ENCODE results near the gene PTDSS2.
"Not testable (repeated sequence)": the region's sequence is repeated elsewhere in the genome, so short reads cannot be mapped to it uniquely, and the experiment has no call there.

The PTDSS2 gene

GRCh38 chr11:413120-414081 lies 36.7 kb upstream of the PTDSS2 start:
- DNase-seq (ENCODE audit: low spot score), result no peak

- no peak for DNase-seq (ENCODE audit: low spot score)
Measured at GRCh38 chr11:414318-414857, 35.7 kb upstream of the PTDSS2 start.

DNA sequence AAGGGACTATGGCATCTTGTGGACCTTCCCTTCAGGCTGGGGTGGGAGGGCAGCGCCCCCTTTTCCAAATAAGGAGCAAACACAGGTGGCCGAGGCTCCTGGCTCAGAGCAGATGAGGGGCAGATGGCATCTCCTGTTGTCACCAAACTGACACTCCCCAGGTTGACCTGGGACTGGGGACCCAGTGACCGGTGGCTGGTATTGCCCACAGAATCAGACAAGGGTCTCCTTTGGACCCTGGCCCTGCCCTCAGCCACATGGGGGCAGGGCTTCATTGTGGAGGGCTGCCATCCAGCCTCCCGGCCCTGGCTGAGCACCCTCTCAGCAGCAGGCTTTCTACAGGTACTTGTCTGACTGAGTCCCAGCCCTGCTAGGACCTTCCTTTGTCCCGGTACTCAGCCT lies 34.4 kb upstream of the PTDSS2 start:
- DNase-seq (ENCODE audit: low spot score), result no peak

GRCh38 chr11:416051-416756 lies 33.9 kb upstream of the PTDSS2 start:
- no peak for DNase-seq (ENCODE audit: low spot score)

DNA sequence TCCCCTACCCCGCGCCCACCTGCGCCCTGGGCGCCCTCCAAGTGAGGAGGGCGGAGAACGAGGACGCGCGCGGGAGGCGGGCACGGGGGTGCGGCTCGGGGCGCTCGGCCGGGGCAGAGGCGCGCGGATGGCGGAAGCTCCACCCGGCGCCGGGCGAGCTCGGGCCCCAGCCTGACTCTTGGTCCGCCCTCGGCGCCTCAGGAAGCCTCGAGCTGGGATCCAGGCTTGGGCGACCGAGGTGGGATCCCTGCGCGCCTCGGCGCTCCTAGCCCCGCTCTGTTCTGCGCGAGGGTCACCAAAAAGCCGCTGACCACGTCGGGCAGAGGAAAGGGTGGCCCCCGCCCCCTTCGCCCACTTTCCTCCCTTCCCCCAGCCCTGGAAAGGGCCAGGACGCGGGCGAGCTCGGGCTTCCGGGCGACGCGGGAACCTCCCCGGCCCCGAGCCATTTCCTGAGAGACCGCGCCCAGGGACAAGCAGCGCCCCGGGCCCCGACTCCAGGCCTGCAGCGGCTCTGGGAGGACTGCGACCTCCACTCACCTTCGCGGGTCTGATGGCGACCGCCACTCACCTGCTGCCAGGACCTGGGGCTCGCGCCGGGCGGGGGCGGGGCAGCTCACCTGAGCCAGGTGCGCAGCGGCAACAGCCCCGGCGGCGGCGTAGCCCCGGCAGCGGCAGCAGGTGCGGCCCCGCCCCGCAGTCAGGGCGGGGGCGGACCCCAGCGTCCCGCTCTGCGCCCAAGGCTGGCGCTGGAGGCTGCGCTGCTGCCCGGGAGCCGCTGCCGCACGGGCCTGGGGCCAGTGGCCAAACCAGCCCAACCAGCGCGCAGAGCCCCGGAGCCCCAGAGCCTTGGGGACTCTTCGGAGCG lies 33.1 kb upstream of the PTDSS2 start:
- DNase-seq (ENCODE audit: low spot score), result peak; percentile 68

- DNase-seq (ENCODE audit: low spot score), result no peak
Measured at GRCh38 chr11:417652-418342, 32.3 kb upstream of the PTDSS2 start.

- DNase-seq (ENCODE audit: low spot score), result no peak
Measured at GRCh38 chr11:418343-419247, 31.5 kb upstream of the PTDSS2 start.

DNA sequence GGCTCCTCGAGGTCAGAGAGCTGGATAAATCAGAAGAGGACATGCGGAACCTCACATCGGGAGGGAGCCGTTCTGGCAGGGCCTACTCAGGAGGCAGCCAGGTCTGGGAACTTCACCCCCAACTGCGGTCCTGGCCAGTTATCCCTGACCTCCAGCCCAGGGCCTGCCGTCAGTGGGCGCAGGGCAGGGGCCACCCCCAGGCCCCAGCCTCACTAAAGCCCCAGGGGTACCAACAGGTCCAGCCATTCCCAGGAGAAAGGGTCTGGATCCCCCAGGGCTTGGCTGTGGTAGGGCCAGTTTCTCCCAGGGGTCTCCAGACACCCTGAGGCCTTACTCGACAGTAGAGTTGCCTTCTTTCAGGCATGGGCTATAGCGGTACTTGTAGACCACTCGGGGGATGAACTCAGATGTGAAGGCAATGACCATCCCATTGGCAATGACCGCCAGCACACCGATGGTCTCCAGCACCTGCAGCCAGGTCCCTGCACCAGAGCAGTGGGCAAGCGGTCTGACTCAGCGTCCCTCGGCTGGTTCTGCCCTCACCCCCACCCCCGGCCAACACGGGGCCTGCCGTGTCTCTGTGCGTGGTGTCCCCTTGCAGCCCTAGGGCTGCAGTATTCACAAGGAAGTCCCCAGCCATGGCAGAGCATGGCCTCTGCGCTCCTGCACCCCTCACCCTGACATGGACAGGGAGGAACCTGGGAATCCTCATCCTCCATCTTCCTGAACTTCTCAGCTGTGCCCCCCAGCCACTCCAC lies 30.7 kb upstream of the PTDSS2 start:
- DNase-seq (ENCODE audit: low spot score), result no peak

DNA sequence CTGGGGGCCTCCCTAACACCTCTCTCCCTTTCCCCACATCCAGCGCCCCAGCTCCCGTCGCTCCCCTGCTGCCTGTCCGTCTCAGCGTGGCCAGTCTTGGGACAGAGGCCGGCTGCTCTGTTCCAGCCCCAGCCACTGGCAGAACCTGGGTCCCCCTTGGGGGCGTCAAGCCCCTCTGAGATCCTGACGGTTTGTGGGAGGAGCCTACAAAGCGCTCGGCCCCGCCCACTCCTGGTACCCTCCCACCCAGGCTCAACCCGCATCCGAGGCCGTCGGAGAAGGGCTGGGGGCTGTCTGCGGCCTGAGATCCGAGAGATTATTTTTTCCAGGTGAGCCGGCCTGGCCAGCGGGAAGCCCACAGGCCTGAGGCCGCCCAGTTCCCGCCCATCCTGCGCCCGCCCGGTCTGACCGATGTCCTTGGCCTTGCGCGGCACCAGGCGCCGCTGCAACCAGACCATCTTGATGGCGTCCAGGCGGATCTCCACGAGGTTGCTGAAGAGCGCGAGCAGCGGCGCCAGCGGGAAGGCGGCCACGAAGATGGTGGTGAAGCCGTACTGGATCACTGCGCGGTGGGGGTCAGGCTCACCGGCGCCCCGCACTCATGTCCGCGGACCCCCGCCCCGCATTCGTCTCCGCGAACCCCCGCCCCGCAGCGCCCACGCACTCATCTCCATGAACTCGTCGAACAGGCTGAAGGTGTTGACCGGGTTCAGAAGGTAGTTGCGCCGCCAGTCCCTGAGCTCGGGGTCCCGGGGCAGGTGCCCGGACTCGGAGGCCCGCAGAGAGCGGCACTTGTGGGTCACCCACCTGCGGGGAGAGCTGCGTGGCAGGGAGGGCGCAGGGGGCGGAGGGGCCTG lies 29.8 kb upstream of the PTDSS2 start:
- DNase-seq (ENCODE audit: low spot score), result no peak

DNA sequence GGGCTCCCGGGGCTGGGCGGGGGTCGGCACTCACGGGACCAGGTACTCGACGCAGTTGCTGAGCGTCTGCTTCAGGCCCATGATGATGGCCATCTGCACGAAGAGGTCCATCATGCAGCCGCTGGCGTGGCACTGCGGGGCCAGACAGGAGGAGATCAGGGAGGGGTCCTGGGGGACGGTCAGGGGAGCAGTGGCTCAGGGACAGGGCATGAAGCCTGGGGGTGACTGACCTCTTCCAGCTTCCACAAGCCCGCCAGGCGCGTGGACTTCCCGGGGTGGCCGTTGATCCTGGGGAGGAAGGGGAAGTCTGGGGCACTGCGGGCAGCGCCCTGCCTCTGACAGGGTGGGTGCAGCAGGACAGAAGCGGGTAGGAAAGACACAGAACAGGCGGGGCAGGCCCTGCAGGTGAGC lies 29.2 kb upstream of the PTDSS2 start:
- no peak for DNase-seq (ENCODE audit: low spot score)

DNA sequence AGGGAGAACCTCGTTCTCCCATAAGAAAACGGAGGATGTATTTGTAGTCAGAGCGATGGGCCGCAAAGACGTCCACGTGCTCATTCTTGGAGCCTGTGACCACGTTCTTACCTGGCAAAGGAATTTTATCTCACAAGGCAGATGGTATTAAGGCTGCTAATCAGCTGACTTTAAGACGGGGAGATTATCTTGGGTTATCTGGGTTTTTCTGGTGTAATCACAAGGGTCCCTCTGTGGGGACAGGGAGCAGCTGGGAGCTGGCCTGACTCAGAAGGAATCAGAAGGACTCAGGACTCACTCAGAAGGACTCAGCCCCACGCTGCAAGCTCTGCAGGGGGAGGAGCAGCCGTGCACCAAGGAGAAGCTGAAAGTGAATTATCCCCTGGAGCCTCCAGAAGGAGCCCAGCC lies 27.8 kb upstream of the PTDSS2 start:
- no peak for DNase-seq (ENCODE audit: low spot score)

DNA sequence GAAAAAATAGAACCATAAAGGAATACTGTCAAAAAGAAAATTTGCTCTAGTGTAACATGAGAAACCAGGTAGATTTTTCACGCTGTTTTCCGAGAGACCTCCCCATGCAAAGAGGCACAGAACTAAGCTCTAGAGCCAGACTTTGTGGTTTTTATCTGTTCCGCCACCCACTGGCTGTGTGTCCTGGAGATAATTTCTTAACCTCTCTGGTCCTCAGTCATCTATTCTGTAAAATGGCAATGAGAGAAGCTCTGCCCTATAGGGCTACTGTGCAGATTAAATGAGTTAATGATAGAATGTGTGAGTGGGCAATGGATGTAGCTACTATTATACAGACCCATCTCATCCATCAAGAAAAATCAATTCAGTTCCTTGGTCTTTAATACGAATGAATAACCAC lies 25.8 kb upstream of the PTDSS2 start:
- DNase-seq (ENCODE audit: low spot score), result no peak

GRCh38 chr11:424766-425165 lies 25.3 kb upstream of the PTDSS2 start:
- not testable (repeated sequence) for DNase-seq (ENCODE audit: low spot score)

GRCh38 chr11:425301-425700 lies 24.8 kb upstream of the PTDSS2 start:
- DNase-seq (ENCODE audit: low spot score), result no peak

DNA sequence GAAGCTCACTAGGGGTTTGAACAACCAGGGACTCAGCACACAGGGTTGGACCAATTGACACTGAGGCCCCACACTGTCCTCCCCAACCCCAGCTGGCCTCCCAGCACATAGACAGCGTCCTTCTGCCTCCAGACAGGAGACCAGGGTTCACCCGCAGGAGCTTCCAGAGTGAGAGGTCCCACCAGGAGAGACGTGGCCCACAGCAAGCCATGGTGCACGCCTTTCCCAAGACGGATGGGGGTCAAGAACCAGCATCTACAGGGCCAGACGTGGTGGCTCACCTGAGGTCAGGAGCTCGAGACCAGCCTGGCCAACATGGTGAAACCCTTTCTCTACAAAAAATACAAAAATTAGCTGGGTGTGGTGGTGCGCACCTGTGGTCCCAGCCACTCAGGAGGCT lies 23.2 kb upstream of the PTDSS2 start:
- DNase-seq (ENCODE audit: low spot score), result no peak

GRCh38 chr11:428295-428694 lies 21.8 kb upstream of the PTDSS2 start:
- no peak for DNase-seq (ENCODE audit: low spot score)

DNA sequence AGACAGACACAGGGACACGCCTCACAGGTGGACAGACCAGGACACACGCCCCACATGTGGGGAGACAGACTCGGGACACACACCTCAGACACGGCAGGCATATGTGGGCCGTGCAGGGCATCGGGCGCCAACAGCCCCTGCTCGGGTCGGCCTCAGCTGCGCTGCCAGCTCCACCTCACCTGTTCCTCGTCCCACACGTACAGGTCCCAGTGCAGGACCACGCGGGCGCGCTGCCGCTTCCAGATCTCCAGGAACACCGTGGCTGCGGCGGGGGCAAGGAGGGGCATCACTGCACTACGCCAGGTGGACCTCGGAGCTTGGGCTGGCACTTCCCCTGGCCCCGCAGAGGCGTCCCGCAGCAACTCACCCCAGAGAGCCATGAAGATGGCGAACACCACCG lies 20.7 kb upstream of the PTDSS2 start:
- DNase-seq (ENCODE audit: low spot score), result no peak

- no peak for DNase-seq (ENCODE audit: low spot score)
Measured at GRCh38 chr11:429931-430456, 20.1 kb upstream of the PTDSS2 start.

Measured in AG20443 (cell line).